Endothelial cell of umbilical vein (primary cell): ENCODE data around the gene CYBC1. TPM values are rescaled to one million over a fixed set of nuclear protein-coding genes. Genes with fewer than 3 reads are reported as not detected.

Source experiments
- BruUV-seq: library from RNA; stranded (reverse); fragments of 400-500 nt; replicated peaks from 2 replicates; lab custom pipeline; 2021; lab: Mats Ljungman, UMichigan
- CTCF ChIA-PET: fragments of 300-600, 350-600 bp; sonication (Branson Sonifier 250); formaldehyde crosslinking; loops from one replicate; lab custom pipeline; 2021; ENCODE audit warnings: antibody characterized with exemption, inconsistent platforms; lab: Charles Lee
- POLR2A ChIA-PET: fragments of 300-600, 350-600 bp; sonication (Branson Sonifier 250); formaldehyde crosslinking; loops from one replicate; lab custom pipeline; 2021; ENCODE audit warnings: antibody characterized with exemption, inconsistent platforms; lab: Charles Lee
- DNase-seq: peaks from one replicate; pipeline ENCODE4 v3.0.0-alpha.2; 2011; ENCODE audit warnings: low read depth, low spot score
- FAIRE-seq: peaks from 2 replicates; lab custom pipeline; 2011; peaks lifted over from hg19 to GRCh38; lab: Jason Lieb, UNC
- H2AFZ ChIP-seq: 2 replicates; pipeline ENCODE4 v1.6.0; 2012; ENCODE audit warnings: low read depth, low read length, control low read depth, inconsistent platforms
- H3K27ac ChIP-seq: 2 replicates; pipeline ENCODE4 v1.5.1; 2011; ENCODE audit warnings: low read depth, mild to moderate bottlenecking, control low read depth, low read length, moderate library complexity; ENCODE audit not compliant: insufficient read depth
- H3K27me3 ChIP-seq, 2 experiments: 2 replicates each; pipeline versions ENCODE4 v1.6.0 to v1.6.1; 2011; ENCODE audit warnings: low read length in 2 of 2, mixed read lengths in 1 of 2; ENCODE audit not compliant: control insufficient read depth in 2 of 2, insufficient read depth in 2 of 2
- H3K36me3 ChIP-seq, 2 experiments: 2 replicates in 1 of 2; 3 replicates in 1 of 2; pipeline ENCODE4 v1.5.1; 2011; ENCODE audit warnings: low read length in 2 of 2, mild to moderate bottlenecking in 1 of 2, moderate library complexity in 1 of 2; ENCODE audit not compliant: control insufficient read depth in 2 of 2, insufficient read depth in 2 of 2; ENCODE audit errors: extremely low read depth in 1 of 2
- H3K4me1 ChIP-seq: 3 replicates; pipeline ENCODE4 v1.5.1; 2011; ENCODE audit warnings: mild to moderate bottlenecking, low read length; ENCODE audit not compliant: control insufficient read depth, insufficient read depth; ENCODE audit errors: extremely low read depth
- H3K4me2 ChIP-seq: 2 replicates; pipeline ENCODE4 v1.6.1; 2011; ENCODE audit warnings: low read length, control low read depth, mixed read lengths; ENCODE audit not compliant: insufficient read depth
- H3K4me3 ChIP-seq, 3 experiments: fragments of 200-600 bp in 1 of 3; sonication (generic), shearing (Covaris generic) in 1 of 3; replicated peaks in 1 of 3; 2 replicates each; pipeline ENCODE4 v1.5.1; 2011 to 2016; ENCODE audit warnings: control low read depth in 3 of 3, low read length in 3 of 3, mild to moderate bottlenecking in 2 of 3, inconsistent platforms in 1 of 3, low read depth in 1 of 3, moderate library complexity in 1 of 3; ENCODE audit not compliant: insufficient read depth in 1 of 3
- H3K79me2 ChIP-seq: 2 replicates; pipeline ENCODE4 v1.6.0; 2012; ENCODE audit warnings: low read length, inconsistent platforms; ENCODE audit not compliant: control insufficient read depth, insufficient read depth
- H3K9ac ChIP-seq: replicated peaks from 2 replicates; pipeline ENCODE3; 2011; ENCODE audit warnings: low read length, control low read depth; ENCODE audit not compliant: insufficient read depth; ENCODE audit errors: extremely low read depth
- H3K9me1 ChIP-seq: replicated peaks from 3 replicates; pipeline ENCODE4 v1.6.0; 2011; ENCODE audit warnings: mild to moderate bottlenecking, low read length; ENCODE audit not compliant: control insufficient read depth, insufficient read depth; ENCODE audit errors: extremely low read depth
- H3K9me3 ChIP-seq: replicated peaks from 2 replicates; pipeline ENCODE4 v1.5.1; 2012; ENCODE audit warnings: low read length, inconsistent platforms; ENCODE audit not compliant: control insufficient read depth, insufficient read depth
- H4K20me1 ChIP-seq: replicated peaks from 2 replicates; pipeline ENCODE3; 2011; ENCODE audit warnings: mild to moderate bottlenecking, low read length; ENCODE audit not compliant: control insufficient read depth, insufficient read depth; ENCODE audit errors: extremely low read depth
- EZH2 ChIP-seq: IDR thresholded peaks from 2 replicates; pipeline ENCODE4 v1.6.1; 2012; ENCODE audit warnings: borderline replicate concordance, low read depth, mild to moderate bottlenecking, moderate library complexity, low read length, inconsistent platforms; ENCODE audit not compliant: severe bottlenecking
- FOS ChIP-seq: IDR thresholded peaks from 2 replicates; pipeline ENCODE4 v1.6.1; 2011; ENCODE audit warnings: mild to moderate bottlenecking, low read length, moderate library complexity, borderline replicate concordance; ENCODE audit not compliant: insufficient read depth
- GATA2 ChIP-seq: IDR thresholded peaks from 2 replicates; pipeline ENCODE4 v1.7.0; 2011; ENCODE audit warnings: low read depth, mild to moderate bottlenecking, moderate library complexity, mixed read lengths, low read length; ENCODE audit not compliant: insufficient read length, insufficient read depth
- JUN ChIP-seq: IDR thresholded peaks from 2 replicates; pipeline ENCODE4 v1.6.1; 2011; ENCODE audit warnings: borderline replicate concordance, low read depth; ENCODE audit not compliant: insufficient read length, insufficient read depth
- POLR2A ChIP-seq: IDR thresholded peaks from 2 replicates; pipeline ENCODE4 v1.6.1; 2012; ENCODE audit warnings: low read depth, mild to moderate bottlenecking, control low read depth, low read length
- POLR2AphosphoS5 ChIP-seq: IDR thresholded peaks from 2 replicates; pipeline ENCODE4 v1.6.1; 2012; ENCODE audit warnings: low read depth, mild to moderate bottlenecking, control low read depth, low read length, moderate library complexity; ENCODE audit not compliant: insufficient read depth
- dilution Hi-C: fragments of 300-500 bp; cut with MboI; formaldehyde crosslinking; loops from one replicate; pipeline ENCODE4 v1.15.0; 2019; ENCODE audit warnings: low sequenced_read_pairs; ENCODE audit not compliant: extremely low pct_ligation_motif_present
- intact Hi-C: fragments of 100-400 bp; cut with micrococcal nuclease; formaldehyde crosslinking; loops from one replicate; pipeline ENCODE4 v1.10.0; 2022
- polyA plus RNA-seq, 4 experiments: library from polyadenylated mRNA; depleted of rRNA in 3 of 4; stranded (reverse) in 3 of 4; unstranded in 1 of 4; fragments of >200 nt; gene quantifications; 2 replicates each; pipeline versions ENCODE4 v1.2.1 to v1.2.3, GENCODE V29; 2011 to 2012; ENCODE audit warnings: missing spikeins in 1 of 4
- total RNA-seq: library from RNA; stranded (reverse); gene quantifications from 2 replicates; pipeline ENCODE4 v1.2.3, GENCODE V29; 2021
- TF ChIP-seq, protein P1 (sequence below), 2 donors: IDR thresholded peaks; 1 replicate in 1 of 2; 2 replicates in 1 of 2; pipeline ENCODE4 v1.5.1; 2011; ENCODE audit warnings: low read length in 2 of 2, mild to moderate bottlenecking in 2 of 2, moderate library complexity in 2 of 2, control low read depth in 1 of 2, inconsistent platforms in 1 of 2, low read depth in 1 of 2; ENCODE audit not compliant: insufficient read depth in 1 of 2; ENCODE audit errors: extremely low read depth in 1 of 2
- TF ChIP-seq, protein P2 (sequence below): IDR thresholded peaks from 2 replicates; pipeline ENCODE4 v1.6.1; 2011; ENCODE audit not compliant: insufficient read depth, insufficient read length

CYBC1 gene
- total and polyA plus RNA-seq, 2 donors (not counting 3 experiments of a cell fraction or from before 2014, with no cell fraction given): 71.8 to 81.5 TPM

GRCh38 chr17:82439194-82439828, 11.2 kb downstream of the CYBC1 start:
- FAIRE-seq (no peak), DNase-seq (no peak)
- intact Hi-C loops: no loop called here
- Histone ChIP-seq H3K9me3 (no peaks in the 10 kb centered on the region), H3K4me2 (no peak overlapping the region), H3K27ac (no peak overlapping the region), H2AFZ (no peak overlapping the region), H3K4me1 (no peaks in the 10 kb centered on the region), H3K79me2 (no peaks in the 10 kb centered on the region), H3K36me3 (peaks cover 0 to 13% of the 10 kb centered on the region in 2 experiments), H3K9me1 (no peaks in the 10 kb centered on the region), H4K20me1 (no peaks in the 10 kb centered on the region), H3K9ac (no peak overlapping the region), H3K27me3 (no peaks in the 10 kb centered on the region), H3K4me3 (no peak overlapping the region)
- TF ChIP-seq, protein P1, sequence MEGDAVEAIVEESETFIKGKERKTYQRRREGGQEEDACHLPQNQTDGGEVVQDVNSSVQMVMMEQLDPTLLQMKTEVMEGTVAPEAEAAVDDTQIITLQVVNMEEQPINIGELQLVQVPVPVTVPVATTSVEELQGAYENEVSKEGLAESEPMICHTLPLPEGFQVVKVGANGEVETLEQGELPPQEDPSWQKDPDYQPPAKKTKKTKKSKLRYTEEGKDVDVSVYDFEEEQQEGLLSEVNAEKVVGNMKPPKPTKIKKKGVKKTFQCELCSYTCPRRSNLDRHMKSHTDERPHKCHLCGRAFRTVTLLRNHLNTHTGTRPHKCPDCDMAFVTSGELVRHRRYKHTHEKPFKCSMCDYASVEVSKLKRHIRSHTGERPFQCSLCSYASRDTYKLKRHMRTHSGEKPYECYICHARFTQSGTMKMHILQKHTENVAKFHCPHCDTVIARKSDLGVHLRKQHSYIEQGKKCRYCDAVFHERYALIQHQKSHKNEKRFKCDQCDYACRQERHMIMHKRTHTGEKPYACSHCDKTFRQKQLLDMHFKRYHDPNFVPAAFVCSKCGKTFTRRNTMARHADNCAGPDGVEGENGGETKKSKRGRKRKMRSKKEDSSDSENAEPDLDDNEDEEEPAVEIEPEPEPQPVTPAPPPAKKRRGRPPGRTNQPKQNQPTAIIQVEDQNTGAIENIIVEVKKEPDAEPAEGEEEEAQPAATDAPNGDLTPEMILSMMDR (IDR thresholded peaks at IDR 0.05; ENCODE audit: extremely low read depth in 1 of 2, insufficient read depth in 1 of 2, low read depth in 1 of 2, low read length in 2 of 2): no peak
- TF ChIP-seq EZH2 (no peak), GATA2 (no peak), POLR2A (no peak), FOS (no peak), POLR2AphosphoS5 (no peak), JUN (no peak)
- TF ChIP-seq, protein P2, sequence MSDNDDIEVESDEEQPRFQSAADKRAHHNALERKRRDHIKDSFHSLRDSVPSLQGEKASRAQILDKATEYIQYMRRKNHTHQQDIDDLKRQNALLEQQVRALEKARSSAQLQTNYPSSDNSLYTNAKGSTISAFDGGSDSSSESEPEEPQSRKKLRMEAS: no peak
- POLR2A ChIA-PET: no interaction called here
- dilution Hi-C loops: no loop called here
- CTCF ChIA-PET: interaction anchor here (1.2 kb wide), 1 partner anchor 11 kb away, joined by 3 read pairs; no protein-coding TSS in a partner anchor
- BruUV-seq: no TSS peak
